ENCODE measurements around the gene IMPA2.

DNA sequence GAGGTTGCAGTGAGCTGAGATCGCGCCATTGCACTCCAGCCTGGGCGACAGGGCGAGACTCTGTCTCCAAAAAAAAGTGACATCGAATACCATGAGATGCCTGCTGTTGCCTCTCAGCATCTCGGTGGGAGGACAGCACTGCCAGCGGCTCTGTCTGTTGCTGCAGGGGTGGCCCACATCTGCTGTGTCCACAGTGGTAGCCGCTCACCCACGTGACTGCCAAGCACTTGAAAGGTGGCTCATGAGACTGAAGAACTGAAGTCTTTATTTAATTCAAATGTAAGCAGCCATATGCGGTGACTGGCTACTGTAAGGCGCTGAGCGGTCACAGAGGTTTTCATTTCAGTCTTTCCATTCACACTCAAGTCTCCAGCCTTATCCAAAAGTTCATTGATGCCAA, 25.8 kb downstream of the IMPA2 start:
- TF ChIP-seq, protein P1, sequence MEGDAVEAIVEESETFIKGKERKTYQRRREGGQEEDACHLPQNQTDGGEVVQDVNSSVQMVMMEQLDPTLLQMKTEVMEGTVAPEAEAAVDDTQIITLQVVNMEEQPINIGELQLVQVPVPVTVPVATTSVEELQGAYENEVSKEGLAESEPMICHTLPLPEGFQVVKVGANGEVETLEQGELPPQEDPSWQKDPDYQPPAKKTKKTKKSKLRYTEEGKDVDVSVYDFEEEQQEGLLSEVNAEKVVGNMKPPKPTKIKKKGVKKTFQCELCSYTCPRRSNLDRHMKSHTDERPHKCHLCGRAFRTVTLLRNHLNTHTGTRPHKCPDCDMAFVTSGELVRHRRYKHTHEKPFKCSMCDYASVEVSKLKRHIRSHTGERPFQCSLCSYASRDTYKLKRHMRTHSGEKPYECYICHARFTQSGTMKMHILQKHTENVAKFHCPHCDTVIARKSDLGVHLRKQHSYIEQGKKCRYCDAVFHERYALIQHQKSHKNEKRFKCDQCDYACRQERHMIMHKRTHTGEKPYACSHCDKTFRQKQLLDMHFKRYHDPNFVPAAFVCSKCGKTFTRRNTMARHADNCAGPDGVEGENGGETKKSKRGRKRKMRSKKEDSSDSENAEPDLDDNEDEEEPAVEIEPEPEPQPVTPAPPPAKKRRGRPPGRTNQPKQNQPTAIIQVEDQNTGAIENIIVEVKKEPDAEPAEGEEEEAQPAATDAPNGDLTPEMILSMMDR (optimal IDR thresholded peaks at IDR 0.05 in 1 of 3, IDR thresholded peaks at IDR 0.05 in 1 of 3, conservative IDR thresholded peaks at IDR 0.05 in 1 of 3; ENCODE audit: extremely low read depth in 1 of 3, insufficient read depth in 2 of 3, low read length in 3 of 3) = no peak
- TF ChIP-seq EZH2 (IDR thresholded peaks at IDR 0.05; ENCODE audit: low read length) = no peak

Data from keratinocyte (primary cell).